ENCODE measurements around the gene ZFAND3.
"Not testable (repeated sequence)": the region's sequence is repeated elsewhere in the genome, so short reads cannot be mapped to it uniquely, and the experiment has no call there.

Gene ZFAND3

DNA sequence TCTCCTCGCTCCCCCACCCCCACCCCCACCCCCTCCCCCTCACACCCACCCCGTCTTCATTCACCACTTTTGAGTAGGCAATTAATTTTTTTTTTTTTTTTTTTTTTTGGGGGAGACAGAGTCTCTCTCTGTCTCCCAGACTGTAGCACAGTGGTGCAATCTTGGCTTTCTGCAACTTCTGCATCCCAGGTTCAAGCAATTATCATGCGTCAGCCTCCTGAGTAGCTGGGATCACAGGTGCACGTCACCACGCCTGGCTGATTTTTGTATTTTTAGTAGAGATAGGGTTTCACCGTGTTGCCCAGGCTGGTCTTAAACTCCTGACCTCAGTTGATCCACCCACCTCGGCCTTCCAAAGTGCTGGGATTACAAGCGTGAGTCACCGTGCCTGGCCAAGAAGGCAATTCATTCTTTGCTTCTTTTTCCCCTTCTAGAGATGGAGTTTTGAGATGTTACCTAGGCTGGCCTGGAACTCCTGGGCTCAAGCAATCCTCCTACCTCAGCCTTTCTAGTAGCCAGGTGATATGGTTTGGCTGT lies 230.4 kb downstream of the ZFAND3 start:
- not testable (repeated sequence) for DNase-seq (ENCODE audit: low spot score)

DNA sequence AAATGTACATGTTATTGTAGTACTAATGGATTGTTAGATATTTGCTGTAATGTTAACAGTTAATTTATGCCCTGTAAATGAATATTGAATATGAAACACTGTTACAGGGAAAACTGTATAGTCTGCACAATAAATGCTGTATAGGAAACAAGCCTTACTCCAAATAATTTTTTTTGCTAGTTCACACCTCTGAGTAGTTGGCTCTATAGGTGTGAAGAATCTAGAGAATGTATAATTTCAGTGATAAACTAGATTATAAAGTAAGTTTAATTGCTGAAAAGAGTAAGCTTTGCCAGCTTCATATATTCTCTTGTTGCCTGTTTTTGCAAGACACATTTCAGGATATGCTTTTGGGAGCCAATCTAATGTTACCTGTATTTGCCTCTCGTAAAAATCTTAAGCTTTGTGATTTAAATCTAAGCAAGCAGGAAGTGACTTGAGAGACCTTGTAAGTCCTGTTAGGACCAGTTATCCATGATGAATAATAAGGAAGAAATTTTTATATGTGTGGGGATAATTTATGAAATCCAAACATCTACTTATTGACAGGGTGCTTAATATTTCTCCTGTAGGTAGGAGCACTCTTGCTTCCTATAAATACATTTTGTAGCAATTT lies 232.4 kb downstream of the ZFAND3 start:
- no peak for DNase-seq (ENCODE audit: low spot score)

DNA sequence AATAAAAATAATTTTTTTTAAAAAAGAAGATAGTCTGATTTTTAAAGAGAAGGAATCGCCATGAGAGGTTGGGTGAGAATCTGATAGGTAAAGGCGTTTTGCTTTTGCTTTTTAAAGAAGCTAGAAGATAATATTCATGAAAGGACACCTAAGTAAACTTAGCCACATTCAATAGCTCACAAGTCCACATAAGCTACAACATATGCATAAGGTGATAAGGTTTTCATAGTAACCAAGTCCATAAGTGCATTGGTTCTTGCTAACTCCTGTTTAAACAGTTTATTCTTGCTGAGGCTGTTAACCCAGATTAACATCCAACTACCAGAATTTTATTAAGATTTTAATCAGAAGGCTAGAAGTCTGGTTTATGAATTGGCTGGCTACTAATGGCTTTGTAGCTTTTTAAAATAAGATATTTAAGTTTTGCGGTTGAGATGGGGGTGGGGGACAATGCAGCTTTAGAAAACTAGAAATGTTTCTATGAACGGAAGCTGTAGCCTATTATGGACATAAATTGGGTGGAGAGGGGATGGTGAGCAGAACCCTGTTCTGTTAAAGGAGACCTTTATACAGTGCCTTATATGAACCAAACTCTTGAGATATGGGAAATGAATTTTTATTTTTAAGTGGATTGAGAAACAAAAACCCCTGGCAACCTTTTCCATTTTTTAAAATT lies 235.1 kb downstream of the ZFAND3 start:
- DNase-seq (ENCODE audit: low spot score), result no peak

DNA sequence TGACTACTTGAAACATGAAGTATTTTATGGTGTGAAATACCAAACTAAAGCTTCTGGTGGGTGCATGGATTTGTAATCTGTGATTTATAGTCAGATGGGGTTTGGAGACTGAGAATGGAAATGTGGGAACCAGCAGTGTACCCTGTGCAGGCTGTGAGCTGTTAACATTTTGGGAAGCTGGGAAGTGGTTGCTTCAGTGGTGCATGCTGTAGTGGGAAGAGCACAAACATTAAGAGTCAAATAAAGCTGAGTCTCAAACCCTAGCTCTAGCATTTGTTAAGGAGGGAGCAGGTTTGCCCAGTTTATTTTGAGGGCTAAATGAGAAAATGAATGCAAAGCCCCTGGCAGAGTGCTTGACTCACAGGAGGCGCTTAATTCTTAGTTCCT lies 235.7 kb downstream of the ZFAND3 start:
- DNase-seq (ENCODE audit: low spot score), result no peak

DNA sequence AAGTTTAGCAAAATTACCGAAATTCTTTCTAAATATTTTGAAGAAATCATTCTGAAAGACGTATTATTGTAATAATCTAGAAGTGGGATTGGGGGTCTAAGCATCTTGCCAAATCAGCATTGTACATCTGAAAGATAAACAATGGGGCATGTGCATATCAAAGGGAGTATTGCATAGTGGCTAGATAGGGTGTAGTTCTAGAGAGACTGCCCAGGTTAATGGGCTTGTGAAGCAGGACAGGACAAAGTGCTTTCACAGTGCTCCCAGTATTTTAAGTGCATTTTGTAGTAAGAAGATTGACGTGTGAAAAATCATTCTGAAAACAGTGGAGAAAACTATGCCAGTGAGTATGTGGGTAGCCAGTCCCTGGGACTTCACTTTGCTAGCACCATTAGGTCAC lies 236.8 kb downstream of the ZFAND3 start:
- no peak for DNase-seq (ENCODE audit: low spot score)

DNA sequence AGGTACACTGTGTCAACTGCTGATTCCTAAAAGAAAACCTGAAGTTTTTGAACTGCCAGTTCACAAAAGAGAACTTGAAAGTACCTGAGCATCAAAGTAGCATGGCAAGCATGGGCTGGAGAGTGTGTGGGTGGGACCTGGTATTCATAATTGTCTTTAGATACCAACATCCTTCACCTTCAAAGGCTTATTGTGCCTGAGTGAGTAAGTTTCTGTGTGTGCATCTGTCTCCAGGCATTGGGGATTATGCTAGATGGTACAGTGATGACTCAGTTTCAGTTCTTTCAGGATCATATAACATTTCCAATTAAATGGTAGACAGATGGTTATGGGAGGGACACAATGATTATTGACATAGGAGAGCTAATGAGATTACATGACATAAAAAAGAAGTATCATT lies 238.5 kb downstream of the ZFAND3 start:
- no peak for DNase-seq (ENCODE audit: low spot score)

DNA sequence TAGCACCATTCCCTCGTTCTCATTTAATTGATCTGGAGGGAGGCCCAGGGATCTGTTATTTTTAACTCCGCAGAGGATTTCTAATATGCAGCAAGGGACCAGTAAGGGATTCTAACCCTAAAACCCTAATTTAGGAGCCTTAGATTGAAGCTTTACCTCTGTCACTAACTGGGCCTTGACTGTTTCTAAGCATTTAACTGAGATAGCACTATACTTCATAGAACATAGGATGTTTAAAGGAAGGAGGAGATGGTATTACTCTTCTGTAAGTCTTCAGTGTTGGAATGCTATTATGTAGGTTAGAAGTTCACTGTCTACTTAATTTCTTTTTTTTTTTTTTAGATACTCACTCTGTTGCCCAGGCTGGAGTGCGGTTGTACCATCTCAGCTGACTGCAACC lies 242.5 kb downstream of the ZFAND3 start:
- DNase-seq (ENCODE audit: low spot score), result no peak

DNA sequence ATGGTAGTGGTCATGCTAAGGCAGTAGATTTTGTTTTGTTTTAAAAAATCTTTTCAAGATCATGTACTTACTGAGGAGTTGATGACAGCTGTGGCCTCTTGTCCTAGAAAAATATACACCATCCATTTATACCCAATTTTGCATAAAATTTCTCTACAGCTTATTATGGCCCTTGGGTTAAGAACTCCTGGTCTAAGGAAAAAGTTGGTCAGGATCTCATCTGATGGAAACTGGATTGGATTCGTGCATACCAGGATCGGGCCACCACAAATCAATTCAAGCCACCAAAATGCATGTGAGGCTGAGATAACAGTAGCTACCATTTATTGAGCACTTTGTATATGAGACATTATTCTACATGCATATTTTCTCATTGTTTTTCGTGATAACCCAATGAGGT lies 244.4 kb downstream of the ZFAND3 start:
- DNase-seq (ENCODE audit: low spot score), result no peak

DNA sequence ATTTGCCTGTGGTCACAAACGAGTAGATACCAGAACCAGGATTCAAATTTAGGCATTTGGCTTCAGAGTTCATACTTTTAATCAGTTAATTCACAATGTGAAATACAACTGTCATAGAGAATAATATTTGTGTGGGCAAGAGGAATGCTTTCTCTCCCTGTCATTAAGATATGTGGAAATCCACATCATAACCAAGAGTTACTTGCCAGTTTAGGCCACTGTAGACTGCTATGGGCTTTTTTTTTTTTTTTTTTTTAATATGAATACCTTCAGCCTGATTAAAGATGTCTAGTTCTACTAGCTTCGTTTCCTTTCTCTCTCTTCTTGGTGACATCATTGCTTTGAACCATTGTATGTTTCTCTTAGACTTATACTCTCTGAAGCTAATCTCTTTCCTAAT lies 244.9 kb downstream of the ZFAND3 start:
- no peak for DNase-seq (ENCODE audit: low spot score)

DNA sequence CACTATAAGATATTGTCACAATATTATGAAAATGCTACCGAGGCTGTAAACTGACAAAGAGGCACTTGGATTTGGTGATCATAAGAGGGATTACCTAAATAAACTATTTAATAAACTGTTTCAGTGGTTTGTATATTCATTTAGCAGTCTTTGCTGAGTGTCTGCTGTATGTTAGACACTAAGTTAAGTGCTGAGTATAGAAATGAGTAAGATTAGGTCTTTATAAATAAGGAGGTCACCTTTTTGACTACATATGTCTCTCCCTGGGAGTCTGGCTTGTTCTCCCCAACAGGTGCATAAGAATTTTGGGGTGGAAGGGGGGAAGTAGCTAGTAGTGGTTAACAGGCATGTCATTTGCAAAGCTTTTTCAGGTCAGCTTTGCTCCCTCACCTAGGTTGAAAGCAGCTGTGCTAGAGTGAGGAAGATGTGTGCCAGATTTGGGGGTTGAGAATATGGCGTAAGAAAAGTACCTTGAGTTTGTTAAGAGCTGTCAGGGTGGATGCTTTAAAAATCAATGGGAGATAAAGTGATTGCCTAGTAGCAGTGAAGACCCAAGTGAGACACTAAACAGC lies 246.3 kb downstream of the ZFAND3 start:
- no peak for DNase-seq (ENCODE audit: low spot score)

DNA sequence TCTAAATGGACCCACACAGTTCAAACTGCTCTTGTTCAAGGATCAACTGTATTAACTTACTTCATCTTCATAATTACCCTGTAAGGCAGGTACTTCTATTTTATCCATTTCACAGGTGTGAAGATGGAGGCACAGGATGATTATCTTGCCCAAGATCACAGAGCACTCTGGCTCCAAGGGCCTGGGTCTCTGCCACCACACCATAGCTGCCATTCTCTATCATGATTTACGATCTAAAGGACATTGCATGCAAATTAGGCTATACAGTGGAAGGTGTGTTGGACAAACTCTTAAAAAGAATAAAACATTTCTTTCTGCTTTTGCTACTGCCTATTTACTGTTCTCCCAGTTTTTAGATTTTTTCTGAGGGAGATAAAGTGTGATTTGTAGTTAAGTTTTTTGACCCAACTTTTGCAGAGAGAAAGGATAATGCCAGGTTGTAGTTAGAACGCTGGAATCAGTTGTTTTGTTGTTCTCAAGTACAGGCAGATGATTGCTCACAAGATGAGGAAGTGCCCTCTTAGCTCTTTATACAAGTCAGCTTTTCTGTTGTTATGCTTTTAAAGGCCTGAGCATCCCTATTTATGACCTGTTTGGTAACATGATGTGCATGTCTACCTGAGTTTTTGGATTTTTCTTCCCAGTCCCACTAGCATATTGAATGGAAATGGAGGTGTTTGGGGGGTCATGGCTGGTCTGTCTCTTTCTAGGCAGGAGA lies 247.9 kb downstream of the ZFAND3 start:
- no peak for DNase-seq (ENCODE audit: low spot score)

DNA sequence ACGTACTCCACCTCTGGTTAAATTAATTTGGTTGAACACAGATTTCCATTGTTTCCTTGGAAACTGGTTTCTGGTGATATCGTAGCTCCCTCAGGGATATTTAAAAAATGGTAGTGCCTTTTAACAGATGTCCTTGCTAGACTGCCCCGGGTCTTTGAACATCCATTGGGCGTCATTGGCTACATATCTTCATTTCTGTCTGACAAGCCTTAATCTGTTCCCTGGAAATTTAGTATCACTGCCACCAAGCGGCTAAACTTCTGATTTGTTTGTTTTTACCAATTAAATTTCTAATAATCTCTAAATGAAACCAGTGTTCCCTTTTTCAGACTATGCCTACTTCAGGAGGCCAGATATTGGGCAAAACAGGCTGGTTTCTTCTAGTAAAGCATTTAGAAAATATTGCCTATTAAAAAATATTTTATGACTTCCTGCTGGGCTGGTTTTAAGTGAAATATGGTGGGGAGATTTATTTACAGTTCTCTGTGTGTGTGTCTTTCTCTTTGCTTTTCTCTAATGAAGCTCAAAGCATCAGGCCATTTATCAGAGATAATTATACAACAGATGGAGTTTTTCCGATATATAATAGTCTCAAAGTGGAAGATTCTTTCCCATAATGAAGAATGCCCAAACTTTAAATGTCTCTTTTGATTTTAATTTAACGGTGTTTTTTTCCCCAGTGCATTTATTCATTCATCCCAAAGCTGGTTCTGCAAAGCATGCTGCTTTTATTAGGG lies 249.5 kb downstream of the ZFAND3 start:
- DNase-seq (ENCODE audit: low spot score), result no peak

DNA sequence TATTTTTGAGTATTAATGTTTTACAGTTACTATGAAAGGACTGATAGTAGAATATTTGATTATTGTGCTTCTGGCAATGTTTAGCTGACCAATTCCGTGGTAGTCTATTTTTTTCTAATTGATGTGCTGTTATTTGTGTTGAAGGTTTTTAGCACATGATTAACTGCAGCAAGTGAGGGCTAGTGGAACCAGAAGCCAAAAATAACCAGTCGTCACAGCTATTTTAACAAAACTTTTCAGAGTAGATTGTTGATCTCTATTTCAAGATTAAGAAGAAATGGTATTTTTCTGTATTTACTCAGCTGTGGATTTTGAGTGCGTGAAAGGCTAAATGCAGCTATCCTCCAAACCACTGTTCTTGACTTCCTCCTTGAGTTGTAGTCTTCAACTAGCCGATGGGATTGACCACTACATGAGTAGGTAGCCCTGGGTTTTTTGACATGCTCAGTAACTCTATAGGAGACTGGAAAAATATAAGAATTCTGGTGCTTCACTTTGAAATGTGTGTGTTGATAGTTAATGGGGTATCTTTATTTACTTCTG lies 258.0 kb downstream of the ZFAND3 start:
- no peak for DNase-seq (ENCODE audit: low spot score)

DNA sequence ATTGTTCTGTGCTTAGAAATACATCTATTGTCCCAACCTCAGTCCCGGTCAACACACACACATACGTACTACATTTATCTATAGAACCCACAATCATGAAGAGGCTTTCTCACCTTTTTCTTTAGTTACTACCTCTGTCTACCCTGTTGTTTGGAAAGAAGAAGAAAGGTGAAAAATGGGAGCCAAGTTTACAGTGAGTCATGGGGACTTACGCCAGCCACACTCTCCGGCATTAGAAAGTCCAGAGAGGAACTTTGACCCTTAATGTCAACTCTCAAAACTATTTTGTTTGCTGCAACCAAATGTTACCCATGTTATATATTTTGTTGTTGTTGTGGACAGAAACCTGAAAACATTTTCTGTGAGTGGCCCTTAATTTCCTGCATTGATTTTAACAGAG lies 259.1 kb downstream of the ZFAND3 start:
- DNase-seq (ENCODE audit: low spot score), result no peak

DNA sequence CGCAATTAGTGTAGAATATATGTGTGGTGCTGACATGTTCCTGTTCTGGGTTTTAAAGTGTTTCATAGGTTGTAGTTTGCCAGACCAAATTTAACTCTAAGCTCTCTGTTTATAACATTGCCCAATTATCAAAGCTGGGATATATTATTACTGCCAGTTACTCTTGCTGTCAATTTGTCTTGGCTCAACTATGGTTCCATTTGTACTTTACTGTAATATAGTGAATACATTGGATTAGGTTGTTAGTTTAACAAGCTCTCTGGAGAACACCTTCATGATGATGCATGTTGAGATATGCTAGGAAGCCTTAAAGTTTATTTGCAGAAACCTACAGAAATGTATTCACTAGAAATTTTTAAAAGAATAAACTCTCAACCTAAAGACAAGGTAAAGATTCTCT lies 259.6 kb downstream of the ZFAND3 start:
- DNase-seq (ENCODE audit: low spot score), result no peak

DNA sequence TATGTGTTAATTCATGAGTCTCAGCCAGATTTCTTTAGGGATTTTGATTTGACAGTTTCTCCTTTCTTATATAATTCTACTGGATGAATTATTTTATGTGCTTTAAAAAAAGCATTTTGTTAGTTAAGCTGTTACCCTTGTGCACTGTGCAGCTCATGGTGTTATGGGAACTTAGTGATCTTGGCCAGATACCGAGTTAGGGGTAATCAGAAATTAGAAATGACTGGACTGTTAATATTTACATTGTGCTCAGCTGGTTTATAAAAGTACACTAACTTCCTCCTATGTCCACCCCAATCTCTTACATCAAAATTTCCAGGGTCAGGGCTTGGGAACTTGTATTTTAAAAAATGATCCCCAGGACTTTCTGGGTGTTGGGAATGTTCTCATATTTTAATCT lies 260.0 kb downstream of the ZFAND3 start:
- DNase-seq (ENCODE audit: low spot score), result no peak

DNA sequence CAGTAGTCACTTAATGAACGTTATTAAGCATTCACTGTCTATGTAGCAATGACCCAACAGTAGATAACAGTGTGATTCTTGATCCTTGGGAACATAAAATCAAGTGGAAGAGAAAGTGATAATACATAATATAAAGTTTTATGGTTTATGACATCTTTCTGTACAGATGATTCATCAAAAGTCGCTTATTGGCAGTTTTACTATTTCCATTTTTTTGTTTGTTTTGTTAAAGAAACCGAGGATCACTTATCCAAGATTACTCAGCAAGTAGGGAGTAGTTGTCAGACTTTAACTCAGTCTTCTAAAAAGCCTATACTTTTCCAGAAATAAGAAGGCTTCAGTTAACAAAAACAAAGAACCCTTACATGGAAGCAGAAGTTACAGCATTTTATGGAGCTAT lies 260.8 kb downstream of the ZFAND3 start:
- DNase-seq (ENCODE audit: low spot score), result no peak

DNA sequence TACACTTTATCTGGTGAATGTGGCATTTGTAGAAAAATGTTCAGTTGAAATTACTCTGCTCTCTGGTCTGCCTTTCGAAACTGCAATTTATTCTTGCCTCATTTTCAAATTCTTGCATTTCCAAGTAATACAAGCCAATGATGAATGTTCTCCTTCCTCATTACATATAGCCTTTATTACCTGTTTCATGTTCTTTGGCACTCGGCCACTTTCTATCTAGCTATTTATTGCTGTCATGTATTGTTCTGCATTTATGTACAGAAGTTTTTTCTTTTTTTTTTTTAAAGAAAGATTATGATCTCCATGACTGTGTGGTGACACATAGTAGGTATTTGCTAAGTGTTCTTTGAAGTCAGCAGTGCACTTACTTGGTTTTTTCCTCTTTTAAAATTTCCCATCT lies 261.4 kb downstream of the ZFAND3 start:
- no peak for DNase-seq (ENCODE audit: low spot score)

DNA sequence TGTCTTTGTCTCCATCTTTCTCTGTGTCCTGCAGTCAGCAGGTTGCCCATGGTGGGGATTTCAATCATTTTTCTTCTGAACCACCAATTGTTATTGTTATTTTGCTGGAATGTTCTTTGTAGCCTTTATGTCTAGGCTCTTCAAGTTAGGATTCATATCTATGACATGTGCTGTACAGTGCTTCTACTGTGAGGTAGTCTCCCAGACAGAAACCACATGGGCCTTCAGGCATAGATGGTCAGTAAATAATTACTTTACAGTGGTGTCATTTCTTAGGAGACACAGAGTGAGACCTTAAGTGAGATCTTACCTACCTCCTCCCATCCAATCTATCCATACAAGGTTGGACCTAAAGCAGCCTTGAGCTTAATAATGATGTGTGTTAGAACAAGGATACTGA lies 265.5 kb downstream of the ZFAND3 start:
- DNase-seq (ENCODE audit: low spot score), result no peak

DNA sequence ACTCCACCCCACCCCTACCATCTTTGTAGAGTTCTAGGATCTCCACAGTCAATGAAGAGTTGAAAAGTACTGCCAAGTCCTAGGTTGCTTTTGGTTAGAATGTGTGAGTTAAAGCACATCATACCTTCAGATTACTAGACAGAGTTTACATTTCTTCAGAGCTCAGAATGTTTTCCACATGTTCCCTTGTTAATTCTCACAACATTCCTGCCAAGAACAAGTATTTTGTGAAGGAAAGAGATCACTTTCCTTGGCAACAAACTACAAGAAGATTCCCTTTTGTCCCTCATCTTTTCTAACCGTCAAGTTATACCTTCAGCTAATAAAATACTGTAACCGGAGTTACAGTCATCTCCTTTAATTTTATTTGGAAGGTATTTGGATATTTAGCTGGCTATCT lies 266.8 kb downstream of the ZFAND3 start:
- DNase-seq (ENCODE audit: low spot score), result no peak

DNA sequence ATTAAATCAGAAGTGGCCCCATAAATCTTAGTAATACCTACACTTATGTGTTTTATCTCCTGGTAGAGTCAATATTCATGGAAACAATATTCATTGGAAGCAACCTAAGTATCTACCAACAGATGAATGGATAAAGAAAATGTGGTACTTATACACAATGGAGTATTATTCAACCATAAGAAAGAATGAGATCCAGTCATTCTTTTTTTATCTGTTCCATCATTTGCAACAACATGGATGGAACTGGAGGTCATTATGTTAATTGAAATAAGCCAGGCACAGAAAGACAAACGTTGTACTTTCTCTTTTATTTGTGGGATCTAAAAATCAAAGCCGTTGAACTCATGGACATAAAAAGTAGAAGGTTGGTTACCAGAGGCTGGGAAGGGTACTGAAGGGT lies 268.5 kb downstream of the ZFAND3 start:
- no peak for DNase-seq (ENCODE audit: low spot score)

DNA sequence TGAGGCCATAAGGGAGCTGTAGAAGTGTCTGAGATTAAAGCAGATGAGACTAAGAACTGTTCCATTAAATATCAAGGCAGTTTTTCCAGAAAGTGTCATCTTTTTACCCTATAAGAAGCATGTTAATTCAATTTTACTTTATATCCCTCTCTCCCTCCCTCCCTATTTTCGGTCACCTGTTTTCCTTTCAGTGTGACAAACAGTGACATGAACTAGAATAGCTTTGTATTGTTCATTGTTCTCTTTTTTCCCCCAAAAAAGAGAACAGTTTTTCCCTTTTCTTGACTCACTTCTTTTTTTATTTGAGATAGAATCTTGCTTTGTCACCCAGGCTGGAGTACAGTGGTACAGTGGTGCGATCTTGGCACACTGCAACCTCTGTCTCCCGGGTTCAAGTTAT lies 269.3 kb downstream of the ZFAND3 start:
- no peak for DNase-seq (ENCODE audit: low spot score)

Measured in HuH-7 (cell line).